Stimulated activated CD4-positive, alpha-beta T cell treated with anti-CD3 and anti-CD28 coated beads, Interleukin-12 subunit alpha, Interleukin-12 subunit beta, amount 100 ng/mL, for 4 hours (primary cell): ENCODE data around the gene VCAM1.

Experiments
- DNase-seq: peaks from one replicate; pipeline ENCODE4 v3.0.0-alpha.2; 2020

VCAM1 gene

DNA sequence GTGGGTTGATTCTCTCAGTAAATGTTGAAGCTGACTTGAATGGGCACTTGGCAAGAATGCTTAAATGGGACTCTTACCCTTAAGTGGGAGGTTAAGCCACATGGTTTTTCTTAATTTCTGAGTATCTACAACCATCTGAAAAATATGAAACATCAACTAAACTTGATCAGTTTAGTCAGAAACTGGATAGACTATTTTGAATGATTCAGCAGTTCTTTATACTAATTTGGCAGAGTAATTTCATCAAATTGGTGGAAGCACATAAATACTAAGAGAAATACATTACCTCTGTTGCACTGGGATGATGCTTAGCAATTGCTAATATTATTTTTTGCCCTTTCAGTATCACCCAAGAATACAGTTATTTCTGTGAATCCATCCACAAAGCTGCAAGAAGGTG lies 4.7 kb downstream of the VCAM1 start:
- DNase-seq, result no peak

DNA sequence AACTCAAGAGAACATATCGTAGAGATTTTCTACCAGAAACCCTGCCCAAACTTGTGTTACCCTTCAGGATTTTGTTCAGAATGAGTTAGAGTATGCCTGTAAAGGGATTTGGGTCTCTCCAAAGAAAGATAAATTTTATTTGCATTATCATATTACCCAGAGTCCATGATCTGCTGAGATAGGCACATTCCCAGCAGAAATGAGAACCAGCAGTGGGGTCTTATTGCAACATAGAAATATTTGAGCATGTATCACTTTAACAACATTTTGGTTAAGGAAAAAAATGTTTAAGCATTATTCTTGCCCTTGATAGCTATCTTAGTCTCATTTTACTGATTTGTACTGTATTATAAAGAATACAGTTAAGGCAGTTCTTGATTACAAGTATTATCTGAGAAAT lies 10.6 kb downstream of the VCAM1 start:
- DNase-seq, result no peak

DNA sequence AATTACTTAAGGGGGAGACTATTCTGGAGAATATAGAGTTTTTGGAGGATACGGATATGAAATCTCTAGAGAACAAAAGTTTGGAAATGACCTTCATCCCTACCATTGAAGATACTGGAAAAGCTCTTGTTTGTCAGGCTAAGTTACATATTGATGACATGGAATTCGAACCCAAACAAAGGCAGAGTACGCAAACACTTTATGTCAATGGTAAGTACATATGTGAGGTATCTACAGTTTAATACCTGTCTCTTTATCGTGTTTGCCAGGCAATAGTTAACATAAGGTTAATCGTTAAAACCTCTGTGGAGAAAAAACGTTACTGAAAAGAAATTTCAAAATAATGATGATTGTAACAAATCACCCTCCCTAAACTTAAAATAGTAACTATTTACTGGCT lies 11.8 kb downstream of the VCAM1 start:
- DNase-seq, result no peak

DNA sequence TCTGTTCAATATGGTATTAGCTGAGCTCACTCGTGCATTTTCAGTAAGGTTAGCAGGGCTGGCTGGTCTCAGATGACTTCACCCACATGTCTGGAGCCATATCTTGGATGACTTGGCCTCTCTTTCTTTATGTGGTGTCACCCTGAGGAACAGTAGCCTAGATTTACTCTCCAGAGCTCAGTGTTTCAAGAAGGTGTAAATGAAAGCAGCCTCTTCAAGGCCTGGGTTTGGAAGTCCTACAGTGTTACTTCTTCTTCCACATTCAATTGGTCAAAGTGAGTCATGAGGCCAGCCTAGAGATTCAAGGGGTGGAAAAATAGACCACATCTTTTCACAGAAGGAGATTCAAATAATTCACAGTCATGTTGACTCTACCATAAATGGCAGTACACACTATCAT lies 12.2 kb downstream of the VCAM1 start:
- DNase-seq, result no peak

DNA sequence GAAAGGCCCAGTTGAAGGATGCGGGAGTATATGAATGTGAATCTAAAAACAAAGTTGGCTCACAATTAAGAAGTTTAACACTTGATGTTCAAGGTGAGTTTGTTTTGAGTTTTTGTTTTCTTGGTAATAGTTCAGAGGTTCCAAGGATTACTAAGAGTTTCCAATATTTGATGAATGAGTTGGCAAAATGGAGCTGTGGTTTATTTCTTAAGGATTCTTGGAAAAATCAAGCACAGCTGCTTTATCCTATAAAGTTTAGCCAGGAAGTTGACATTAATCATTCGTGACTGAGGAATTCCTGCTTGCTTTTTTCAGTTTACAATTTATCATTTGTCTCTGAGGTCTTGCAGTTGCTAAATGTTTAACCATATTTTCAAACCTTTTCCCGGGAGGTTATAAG lies 15.1 kb downstream of the VCAM1 start:
- DNase-seq, result no peak

DNA sequence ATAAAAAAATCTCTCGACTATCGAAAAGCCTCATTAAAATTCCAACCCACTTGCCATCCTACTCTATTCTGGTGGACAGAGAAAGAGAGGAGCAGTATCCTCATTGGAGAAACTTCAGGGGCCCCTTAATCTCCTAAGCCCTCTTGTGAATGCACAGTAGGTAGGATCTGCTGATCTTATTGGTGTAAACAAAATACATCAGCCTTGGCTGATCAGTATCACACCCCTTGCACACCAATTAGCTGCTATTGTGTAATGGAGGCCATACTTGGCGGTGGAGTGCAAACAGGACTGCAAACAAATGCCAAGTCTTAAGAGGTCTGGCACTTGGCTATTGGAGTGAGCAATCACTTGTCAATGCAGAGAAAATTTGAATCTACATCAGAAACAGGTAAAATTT lies 15.7 kb downstream of the VCAM1 start:
- no peak for DNase-seq

DNA sequence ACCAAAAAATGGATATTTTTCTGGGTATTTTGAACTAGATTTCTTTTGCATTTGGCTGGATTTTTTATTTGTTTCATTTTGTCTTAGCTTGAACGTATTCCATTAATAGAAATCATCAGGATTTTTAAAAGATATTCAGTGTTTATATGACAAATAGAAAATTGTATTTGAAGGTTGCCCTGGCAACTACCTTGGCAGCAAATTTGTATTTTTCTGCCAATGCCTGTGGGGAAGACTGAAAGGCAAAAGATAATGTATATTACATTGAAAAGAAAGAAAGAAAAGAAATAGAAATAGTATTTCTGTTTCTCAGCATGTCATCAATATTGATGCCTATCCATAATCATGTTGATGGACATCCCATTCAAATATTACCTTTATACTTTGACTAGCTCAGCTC lies 16.8 kb downstream of the VCAM1 start:
- no peak for DNase-seq

DNA sequence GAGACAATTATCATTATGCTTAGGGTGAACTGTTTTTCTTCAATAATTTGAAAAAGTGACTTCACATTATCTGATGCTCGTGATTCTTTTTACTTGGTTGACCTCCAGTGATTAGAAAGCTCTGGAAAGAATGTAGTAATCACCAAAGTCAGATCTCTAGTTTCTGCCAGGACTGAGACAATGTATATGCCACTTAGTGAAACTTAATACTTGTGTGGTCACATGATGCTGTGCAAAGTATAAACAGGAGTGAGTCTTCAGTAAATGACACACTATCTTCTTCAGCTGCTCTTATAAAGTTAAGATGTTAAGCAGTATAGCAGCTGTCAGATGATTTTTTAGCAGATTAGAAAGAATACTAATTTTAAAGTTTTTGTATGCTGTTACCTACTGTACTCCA lies 17.2 kb downstream of the VCAM1 start:
- no peak for DNase-seq

DNA sequence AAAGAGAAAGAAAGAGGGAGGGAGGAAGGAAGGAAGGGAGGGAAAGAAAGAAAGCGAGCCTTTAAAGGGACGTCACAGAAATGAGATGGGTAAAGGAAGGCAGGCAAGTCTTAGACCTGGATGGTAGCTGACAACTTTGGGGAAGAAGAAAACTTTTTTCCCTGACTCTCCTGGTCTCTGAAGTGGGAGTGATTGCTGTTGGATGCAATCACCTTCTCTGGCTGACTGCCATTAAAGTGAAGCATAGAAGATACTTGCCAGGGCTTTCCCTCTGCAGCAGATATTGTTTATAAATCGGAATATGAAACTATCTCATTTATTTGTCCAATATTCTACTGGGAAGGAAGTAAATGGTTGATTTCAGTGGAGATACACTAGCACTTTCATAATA lies 27.0 kb downstream of the VCAM1 start:
- no peak for DNase-seq

DNA sequence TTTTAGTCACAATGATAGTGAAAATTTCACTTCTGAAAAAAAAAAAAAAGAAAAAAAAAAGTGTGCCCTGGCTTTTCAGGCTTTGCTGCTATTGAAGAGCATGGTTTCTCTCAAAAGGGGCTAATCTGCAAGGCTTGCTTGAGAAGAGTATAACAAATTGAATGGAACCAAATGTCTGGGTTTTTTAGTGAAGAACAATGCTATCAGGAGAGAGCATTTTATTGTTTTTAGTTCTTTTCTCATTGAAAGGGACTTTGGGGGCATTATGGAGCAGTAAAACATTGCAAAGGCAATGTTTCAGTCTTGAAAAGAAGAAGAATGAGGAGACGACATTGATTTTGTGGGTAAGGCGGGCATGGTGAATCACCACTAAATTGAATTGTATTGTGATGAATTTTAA lies 28.2 kb downstream of the VCAM1 start:
- DNase-seq, result no peak

DNA sequence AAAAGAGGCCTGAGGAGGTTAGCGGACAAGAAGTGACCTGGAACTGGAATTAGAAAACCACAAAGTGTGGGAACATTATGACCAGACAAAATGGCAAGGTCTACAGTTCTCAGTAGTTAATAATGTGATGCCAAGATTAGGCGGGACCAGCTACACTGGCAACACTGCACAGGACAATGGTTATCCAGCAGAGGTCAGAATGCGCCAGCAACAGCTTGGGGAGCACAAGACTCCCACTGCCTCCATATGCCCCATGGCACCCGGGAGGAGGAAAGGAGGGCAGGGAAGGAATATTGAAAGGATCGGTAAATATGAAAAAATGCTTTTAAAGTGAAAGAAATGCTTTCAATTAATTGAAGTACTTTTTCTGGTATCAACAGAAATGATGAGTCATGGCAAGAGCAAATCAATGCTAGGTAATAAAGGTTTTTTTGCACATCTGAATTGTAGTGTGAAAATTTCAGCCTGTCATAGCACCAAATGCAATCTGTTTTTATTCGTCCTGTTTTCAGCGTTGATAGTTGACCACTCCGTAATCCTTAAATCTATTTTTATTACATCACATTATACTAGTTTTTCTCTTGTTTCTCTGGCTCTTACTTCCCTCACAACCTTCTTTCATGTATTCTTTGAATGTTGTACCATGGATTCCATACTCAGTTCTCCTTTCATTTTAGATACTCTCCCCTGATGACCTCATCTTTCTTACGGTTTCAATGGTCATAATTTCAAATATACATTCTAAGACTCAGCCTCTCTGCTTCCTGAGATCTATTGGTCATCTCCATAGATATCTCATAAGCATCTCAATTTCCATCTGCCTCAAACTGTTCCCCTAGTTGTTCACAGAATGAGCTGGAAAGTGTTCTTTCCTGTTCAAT lies 30.7 kb downstream of the VCAM1 start:
- no peak for DNase-seq

DNA sequence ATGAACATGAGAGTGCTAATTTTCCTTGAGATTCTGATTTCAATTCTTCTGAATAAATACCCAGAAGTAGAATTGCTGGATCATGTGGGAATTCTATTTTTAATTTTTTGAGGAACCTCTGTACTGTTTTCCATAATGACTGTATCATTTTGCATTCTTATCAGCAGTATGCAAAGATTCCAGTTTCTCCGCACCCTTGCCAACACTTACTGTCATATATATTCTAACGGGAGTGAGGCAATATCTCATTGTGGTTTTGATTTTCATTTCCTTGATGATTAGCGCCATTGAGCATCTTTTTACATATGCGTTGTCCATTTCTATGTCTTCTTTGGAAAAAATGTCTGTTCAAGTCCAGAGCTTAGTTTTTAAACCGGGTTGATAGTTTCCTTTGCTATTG lies 33.2 kb downstream of the VCAM1 start:
- no peak for DNase-seq

DNA sequence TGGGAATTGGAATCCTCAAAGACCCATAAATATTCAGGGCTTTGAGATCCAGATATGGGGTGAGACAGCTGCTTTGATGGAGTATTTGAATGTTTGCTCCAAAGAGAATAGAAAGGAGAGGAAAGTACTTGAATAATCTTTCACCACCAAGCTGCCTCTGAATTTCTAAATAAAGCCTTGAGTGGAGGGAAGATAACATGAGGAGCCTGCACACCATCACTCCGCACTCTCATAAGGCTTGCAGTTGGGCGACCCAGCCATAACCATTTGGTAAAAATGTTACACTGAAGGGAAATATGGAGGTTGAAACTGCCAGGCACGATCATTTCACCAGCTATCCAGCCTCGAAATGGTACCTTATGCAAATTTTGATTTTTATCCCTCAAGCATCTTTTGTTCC lies 38.4 kb downstream of the VCAM1 start:
- no peak for DNase-seq

DNA sequence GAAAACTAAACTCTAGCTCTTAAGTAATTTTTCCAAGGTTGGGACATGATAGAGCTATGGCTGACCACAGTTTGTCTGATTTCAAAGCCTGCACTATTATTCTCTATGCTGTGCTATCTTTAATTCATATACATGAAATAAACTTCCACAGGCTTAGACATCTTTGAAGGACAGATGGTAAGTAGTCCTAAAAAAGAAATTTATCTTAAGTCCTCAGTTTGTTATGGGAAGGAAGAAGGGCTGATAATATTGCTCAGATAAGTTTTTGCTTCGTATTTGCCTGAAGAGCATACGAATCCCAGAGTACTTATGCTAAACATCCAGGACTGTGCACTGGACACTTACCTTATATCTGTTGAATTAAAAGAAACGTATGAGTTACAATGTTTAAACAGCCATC lies 39.6 kb downstream of the VCAM1 start:
- DNase-seq, result no peak

DNA sequence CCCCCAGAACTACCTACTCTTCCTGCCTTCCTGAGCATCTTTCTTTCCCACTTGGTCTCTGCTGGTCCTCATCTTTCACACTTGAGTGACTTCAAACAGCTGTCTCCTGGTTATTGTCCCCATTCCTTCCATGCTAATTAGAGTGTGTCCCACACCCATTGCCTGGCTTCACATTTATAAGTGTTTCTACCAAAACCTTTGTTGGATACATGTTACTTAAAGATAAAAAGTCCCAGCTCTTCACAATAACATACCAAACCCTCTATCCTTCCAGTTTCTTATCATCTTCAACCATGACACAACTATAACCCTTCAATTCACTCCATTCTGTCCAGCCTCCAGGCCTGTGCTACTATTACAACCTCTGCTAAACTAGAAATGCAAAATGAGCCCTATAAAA lies 41.0 kb downstream of the VCAM1 start:
- DNase-seq, result no peak

DNA sequence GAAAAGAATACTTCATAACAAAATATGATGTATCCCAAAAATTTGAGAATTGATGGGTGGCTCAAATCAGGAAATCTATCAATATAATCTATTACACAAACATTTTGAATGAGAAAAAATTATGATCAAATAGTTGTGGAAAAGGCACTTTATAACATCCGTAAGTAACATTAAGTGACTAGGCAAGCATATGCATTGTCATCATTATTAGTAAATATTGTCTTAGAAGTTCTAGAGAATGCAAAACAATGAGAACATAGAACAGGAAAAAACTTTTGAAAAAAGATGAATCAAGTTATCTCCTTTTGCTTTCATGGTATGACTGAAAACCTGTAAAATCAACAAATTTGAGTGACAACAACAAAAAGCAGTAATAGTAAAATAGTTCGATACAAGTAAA lies 42.9 kb downstream of the VCAM1 start:
- DNase-seq, result no peak

DNA sequence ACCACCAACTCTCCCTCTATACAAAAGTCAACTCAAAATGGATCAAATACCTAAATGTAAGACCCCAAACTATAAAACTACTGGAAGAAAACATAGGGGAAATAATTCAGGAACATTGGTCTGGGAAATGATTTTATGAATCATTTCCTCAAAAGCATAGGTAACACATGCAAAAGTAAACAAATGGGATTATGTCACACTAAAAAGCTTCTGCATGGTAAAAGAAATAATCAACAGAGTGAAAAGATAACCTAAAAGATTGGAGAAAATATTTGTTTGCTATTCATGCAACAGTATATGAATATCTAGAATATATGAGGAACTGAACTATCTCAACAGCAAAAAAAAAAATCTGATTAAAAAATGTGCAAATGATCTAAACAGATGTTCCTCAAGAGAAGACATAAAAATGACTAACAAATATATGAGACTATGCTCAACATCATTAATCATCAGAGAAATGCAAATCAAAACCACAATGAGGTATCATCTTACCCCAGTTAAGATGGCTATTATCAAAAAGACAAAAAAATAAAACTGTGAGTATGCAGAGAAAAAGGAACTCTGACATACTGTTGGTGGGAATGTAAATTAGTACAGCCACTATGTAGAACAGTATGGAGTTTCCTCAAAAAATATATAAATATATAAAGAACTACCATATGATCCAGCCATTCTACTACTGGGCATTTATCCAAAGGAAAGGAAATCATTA lies 47.8 kb downstream of the VCAM1 start:
- DNase-seq, result no peak

DNA sequence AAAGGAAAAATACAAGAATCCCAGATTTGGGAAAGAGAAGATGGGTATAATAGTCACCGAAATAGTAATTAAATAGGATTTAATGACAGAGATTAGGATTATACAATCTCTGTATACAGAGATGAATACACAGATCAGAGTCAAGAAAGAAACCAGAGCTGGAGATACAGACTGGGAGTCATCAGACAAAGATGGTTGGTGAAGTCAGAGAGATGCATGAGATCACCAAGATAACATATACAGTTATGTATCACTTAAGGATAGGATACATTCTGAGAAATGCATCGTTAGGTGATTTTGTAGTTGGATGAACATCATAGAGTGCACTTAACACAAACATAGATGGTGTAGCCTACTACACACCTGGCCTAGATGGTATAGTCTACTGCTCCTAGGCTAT lies 49.8 kb downstream of the VCAM1 start:
- no peak for DNase-seq

DNA sequence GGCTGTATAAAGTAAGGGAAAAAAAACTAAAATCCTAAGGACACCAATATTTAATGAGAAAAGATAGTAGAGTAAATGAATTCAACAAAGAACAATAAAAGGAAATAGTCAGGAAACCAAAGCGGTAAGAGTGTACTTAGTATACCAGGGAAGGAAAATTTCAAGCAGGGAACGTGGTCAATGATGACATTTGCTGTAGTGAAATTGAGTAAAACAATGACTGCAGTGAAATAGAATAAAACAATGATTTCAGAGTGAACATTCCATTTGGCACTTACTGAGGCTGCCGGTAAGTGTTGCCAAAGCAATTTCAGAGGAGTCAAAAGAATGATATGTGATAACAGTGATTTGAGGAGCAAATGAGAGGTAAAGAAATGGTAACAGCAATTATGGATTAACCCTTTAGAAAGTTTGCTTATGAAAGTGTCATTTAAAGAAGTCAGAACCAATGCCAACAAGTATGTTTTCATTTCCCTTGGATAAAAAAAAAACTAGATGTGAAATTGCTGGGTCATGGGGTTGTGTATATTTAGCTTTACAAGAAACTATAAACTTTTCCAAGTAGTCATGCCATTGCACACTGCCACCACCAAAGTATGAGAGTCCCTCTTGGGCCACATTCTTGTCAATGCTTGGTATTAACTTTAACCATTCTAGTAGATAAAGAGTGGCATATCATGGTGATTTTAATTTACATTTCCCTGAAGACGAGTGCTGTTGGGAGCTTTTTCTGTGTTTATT lies 50.5 kb downstream of the VCAM1 start:
- no peak for DNase-seq

DNA sequence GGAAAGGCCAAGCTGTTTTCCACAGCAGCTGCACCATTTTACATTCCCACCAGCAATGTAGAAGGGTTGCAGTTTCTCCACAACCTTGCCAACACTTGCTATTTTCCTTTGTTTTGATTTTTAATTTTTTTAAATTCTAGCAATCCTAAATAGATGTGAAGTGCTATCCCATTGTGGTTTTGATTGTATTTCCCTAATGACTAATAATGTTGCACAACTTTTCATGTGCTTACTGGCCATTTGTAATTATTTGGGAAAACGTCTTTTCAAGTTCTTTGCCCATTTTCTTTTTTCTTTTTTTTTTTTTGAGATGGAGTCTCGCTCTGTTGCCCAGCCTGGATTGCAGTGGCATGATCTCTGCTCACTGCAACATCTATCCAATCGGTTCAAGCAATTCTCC lies 53.9 kb downstream of the VCAM1 start:
- DNase-seq, result no peak

DNA sequence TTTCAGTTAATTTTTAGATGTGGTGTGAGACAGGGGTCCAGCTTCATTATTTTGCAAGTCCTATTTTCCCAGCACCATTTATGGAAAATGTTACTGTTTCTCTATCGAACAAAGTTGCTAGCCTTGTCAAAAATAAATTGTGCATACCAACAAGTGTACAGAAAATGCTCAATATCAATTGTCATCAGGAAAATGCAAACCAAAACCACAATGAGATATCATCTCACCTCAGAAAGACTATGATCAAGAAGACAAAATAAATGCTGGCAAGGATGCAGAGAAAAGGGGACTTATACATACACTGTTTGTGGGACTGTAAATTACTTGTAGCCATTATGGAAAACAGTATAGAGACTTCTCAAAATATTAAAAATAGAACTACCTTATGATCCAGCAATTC lies 54.8 kb downstream of the VCAM1 start:
- no peak for DNase-seq

DNA sequence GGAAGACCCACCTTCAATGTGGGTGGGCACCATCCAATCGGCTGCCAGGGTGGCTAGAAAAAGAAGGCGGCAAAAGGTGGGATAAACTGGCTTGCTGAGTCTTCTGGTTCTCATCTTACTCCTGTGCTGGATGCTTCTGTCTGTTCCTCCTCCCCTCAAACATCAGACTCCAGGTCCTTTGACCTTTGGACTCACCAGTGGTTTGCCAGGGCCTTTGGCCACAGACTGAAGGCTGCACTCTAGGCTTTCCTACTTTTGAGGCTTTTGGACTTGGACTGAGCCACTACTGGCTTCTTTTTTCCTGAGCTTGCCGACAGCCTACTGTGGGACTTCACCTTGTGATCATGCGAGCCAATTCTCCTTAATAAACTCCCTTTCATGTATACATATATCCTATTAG lies 55.9 kb downstream of the VCAM1 start:
- DNase-seq, result no peak

DNA sequence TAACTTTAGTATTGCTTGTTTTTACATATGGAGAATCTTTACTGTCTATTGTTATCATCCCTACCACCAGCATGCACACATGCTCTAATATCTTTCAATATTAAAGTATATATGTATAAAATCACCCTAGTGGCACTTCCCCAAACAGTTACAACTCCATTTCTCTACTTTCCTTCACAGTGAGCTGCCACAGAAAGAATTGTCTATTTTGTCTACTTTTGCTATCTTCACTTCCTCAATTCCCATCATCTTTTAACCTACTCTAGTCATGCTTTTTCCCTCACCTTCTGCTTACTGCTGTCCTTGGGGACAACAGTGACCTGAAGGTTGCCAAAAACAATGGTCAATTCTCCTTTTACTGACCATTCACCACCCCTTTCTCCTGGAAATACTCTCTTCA lies 59.2 kb downstream of the VCAM1 start:
- DNase-seq, result no peak

DNA sequence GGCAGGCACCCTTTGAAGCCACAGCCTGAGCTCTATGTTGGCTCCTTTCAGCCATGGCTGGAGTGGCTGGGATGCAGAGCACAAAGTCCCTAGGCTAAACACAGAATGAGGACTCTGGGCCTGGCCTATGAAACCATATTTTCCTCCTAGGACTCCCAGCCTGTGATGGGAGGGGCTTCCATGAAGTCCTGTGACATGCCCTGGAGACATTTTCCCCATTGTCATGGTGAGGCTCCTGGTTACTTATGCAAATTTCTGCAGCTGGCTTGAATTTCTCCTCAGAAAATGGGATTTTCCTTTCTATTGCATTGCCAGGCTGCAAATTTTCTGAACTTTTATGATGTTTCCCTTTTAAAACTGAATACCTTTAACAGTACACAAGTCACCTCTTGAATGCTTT lies 61.3 kb downstream of the VCAM1 start:
- no peak for DNase-seq
